K562 (cell line): ENCODE measurements around the gene TRAF3. TPM values are rescaled to one million over a fixed set of nuclear protein-coding genes. Genes with fewer than 3 reads are reported as not detected.

Experiments used
- CCNT2 ChIP-seq: IDR thresholded peaks from 2 replicates; pipeline ENCODE4 v1.6.1; 2011; ENCODE audit warnings: borderline replicate concordance, low read depth, mild to moderate bottlenecking, moderate library complexity, mixed read lengths, low read length; ENCODE audit not compliant: insufficient read length; ENCODE audit errors: extremely low read depth
- GATAD2B ChIP-seq: fragments of 450-650 bp; IDR thresholded peaks from 2 replicates; pipeline ENCODE4 v1.6.1; 2017; ENCODE audit warnings: mild to moderate bottlenecking, borderline replicate concordance
- ZBTB7A ChIP-seq: IDR thresholded peaks from 2 replicates; pipeline ENCODE4 v1.6.1; 2011; ENCODE audit warnings: low read depth, mild to moderate bottlenecking, low read length, moderate library complexity, borderline replicate concordance; ENCODE audit not compliant: control insufficient read depth
- ZNF133 ChIP-seq: fragments of 250-450 bp; sonication (Bioruptor Pico); IDR thresholded peaks from 2 replicates; pipeline ENCODE4 v1.4.0; 2020; ENCODE audit warnings: mild to moderate bottlenecking
- polyA plus RNA-seq, 8 experiments: library from polyadenylated mRNA; depleted of rRNA in 4 of 8; stranded (reverse) in 5 of 8; unstranded in 3 of 8; fragments of >200 nt; fragmentation: Nextera tagmentation in 2 of 8; fragmentation: Illumina TruSeq in 1 of 8; extraction: Ambion mirVana in 2 of 8; extraction: Trizol in 1 of 8; gene quantifications; 2 replicates each; pipeline versions ENCODE4 v1.2.1 to v1.2.3, GENCODE V29; 2011 to 2014; ENCODE audit warnings: inconsistent platforms in 1 of 8, missing spikeins in 1 of 8
- total RNA-seq, 7 experiments: library from RNA; depleted of rRNA in 6 of 7; stranded (reverse); fragments of >200 nt in 6 of 7; fragmentation: Illumina TruSeq in 2 of 7; extraction: Trizol in 2 of 7; gene quantifications; 2 replicates each; pipeline versions ENCODE4 v1.2.1 to v1.2.3, GENCODE V29; 2011 to 2021; ENCODE audit warnings: low replicate concordance in 1 of 7
- TF ChIP-seq, protein P1 (sequence below): fragments of 450-650 bp; formaldehyde crosslinking; IDR thresholded peaks from 2 replicates; pipeline ENCODE4 v1.4.0; 2020; ENCODE audit warnings: mild to moderate bottlenecking
- TF ChIP-seq, protein P2 (sequence below), 2 experiments: IDR thresholded peaks; 2 replicates each; pipeline ENCODE4 v1.6.1; 2011; ENCODE audit warnings: borderline replicate concordance in 1 of 2, control low read depth in 1 of 2, low read depth in 1 of 2, low read length in 1 of 2, mild to moderate bottlenecking in 1 of 2, mixed read lengths in 1 of 2, moderate library complexity in 1 of 2; ENCODE audit not compliant: insufficient read depth in 1 of 2, insufficient read length in 1 of 2, poor library complexity in 1 of 2, severe bottlenecking in 1 of 2; ENCODE audit errors: extremely low read depth in 1 of 2

TRAF3 gene
- total and polyA plus RNA-seq, 9 of the 15 experiments (the other 6 are each of a cell fraction or from before 2014, with no cell fraction given), result 0.52 to 21.3 (median 9.9) TPM

- TF ChIP-seq, protein P1, sequence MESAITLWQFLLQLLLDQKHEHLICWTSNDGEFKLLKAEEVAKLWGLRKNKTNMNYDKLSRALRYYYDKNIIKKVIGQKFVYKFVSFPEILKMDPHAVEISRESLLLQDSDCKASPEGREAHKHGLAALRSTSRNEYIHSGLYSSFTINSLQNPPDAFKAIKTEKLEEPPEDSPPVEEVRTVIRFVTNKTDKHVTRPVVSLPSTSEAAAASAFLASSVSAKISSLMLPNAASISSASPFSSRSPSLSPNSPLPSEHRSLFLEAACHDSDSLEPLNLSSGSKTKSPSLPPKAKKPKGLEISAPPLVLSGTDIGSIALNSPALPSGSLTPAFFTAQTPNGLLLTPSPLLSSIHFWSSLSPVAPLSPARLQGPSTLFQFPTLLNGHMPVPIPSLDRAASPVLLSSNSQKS (CRISPR knock-in tag), result no peak
- TF ChIP-seq ZNF133 (CRISPR knock-in tag) (no peak), ZBTB7A (peak; percentile 55; the same call in 1 of the 2 replicates), GATAD2B (peak; percentile 53; the same call in 1 of the 2 replicates), CCNT2 (peak; percentile 51)
- TF ChIP-seq, protein P2, sequence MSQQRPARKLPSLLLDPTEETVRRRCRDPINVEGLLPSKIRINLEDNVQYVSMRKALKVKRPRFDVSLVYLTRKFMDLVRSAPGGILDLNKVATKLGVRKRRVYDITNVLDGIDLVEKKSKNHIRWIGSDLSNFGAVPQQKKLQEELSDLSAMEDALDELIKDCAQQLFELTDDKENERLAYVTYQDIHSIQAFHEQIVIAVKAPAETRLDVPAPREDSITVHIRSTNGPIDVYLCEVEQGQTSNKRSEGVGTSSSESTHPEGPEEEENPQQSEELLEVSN (IDR thresholded peaks at IDR 0.05; ENCODE audit: borderline replicate concordance in 1 of 2, extremely low read depth in 1 of 2, insufficient read depth in 1 of 2, insufficient read length in 1 of 2, low read depth in 1 of 2, low read length in 1 of 2, poor library complexity in 1 of 2, severe bottlenecking in 1 of 2), result peak in 1 of 2 experiments; percentile 1
Observed at GRCh38 chr14:102777711-102778337, 575 bp downstream of the TRAF3 start (continued).
